Stimulated activated CD4-positive, alpha-beta T cell treated with anti-CD3 and anti-CD28 coated beads, Interleukin-4, amount 100 ng/mL, for 1 hour (primary cell): ENCODE results near the gene WNT6.

Experiments used
- DNase-seq: peaks from one replicate; pipeline ENCODE4 v3.0.0-alpha.2; 2020

Gene WNT6

GRCh38 chr2:218859556-218859987 lies at the start of gene WNT6:
WNT6 (plus strand) TSS chr2:218859805; CDS start chr2:218860038, 233 bp downstream.
- no peak for DNase-seq

DNA sequence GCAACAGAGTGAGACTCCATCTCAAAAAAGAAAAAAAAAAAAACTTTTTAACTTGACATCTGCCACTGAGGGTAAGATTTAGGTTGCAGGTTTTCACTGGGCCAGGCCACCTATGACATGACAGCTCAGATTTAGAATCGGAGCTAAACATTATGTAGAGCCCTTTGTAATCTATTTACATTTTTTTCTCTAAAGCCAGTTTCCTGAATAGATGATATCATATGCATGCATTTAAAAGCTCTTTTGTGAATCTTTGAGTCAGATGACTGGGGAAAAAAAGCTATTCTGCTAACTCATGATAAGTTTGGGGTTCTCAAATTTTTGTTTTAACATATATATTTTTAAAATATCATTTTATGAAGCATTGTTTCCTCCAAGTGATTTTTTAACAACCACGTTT lies 49.3 kb upstream of the WNT6 start:
- DNase-seq: no peak

GRCh38 chr2:218811382-218811781 lies 48.2 kb upstream of the WNT6 start:
- no peak for DNase-seq

DNA sequence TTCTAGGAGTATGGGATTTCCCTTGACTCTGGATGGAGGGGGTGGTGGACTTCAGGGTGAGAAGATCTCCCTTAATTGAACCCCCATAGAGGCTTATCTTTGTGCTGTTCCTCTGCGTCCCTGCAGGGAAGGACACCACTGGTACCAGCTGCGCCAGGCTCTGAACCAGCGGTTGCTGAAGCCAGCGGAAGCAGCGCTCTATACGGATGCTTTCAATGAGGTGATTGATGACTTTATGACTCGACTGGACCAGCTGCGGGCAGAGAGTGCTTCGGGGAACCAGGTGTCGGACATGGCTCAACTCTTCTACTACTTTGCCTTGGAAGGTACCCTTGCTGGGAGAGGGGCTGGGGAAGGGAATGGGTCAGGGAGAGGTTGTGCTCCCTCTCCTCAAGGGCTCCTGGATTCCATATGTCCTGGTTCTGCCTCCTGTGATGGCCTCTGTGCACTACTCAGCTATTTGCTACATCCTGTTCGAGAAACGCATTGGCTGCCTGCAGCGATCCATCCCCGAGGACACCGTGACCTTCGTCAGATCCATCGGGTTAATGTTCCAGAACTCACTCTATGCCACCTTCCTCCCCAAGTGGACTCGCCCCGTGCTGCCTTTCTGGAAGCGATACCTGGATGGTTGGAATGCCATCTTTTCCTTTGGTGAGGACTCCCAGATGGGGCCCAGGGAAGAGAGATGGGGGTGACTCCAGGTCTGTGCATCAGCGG lies 47.3 kb upstream of the WNT6 start:
- DNase-seq: no peak

- no peak for DNase-seq
Measured at GRCh38 chr2:218812861-218813260, 46.7 kb upstream of the WNT6 start.

DNA sequence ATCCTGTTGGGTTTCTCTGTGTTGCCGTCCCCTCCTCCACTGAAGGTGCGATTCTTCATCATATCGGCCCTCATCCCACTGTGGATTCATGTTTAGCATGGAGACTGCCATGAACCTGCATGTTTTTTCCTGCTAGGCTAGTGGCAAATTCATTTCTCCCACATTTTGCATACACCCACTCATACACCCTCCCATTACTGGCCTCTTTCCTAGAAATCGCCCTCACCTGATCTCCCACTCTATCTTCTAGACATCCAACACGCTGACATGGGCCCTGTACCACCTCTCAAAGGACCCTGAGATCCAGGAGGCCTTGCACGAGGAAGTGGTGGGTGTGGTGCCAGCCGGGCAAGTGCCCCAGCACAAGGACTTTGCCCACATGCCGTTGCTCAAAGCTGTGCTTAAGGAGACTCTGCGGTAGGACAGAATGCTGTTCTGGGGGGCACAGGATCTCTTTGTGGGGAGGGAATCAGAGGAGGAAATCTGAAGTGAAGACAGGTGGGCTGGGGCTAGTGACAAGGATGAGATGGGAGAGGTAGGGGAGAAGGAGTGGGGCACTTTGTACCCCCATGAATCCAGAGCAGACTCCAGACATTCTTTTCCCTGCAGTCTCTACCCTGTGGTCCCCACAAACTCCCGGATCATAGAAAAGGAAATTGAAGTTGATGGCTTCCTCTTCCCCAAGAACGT lies 45.7 kb upstream of the WNT6 start:
- no peak for DNase-seq

GRCh38 chr2:218814540-218815243 lies 44.9 kb upstream of the WNT6 start:
- DNase-seq: no peak

DNA sequence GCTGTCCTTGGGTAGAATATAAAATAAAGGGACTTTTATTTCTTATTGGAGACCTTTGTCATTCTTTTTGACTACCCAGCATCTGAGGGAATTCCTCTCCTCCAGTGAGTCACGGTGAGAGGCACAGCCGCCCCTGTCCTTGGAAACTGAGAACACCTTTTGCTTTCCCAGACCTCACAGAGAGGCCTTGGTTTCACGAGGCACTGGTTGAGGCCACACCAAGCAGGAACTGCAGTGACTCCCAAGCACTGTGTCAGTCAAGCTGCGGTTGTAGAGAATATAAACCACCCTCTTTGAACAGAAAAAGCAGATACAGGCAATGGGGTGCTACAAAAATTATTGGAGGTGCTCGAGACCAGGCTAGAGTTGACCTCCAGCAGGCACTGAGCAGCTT lies 44.4 kb upstream of the WNT6 start:
- no peak for DNase-seq

GRCh38 chr2:218815649-218816048 lies 44.0 kb upstream of the WNT6 start:
- DNase-seq: no peak

DNA sequence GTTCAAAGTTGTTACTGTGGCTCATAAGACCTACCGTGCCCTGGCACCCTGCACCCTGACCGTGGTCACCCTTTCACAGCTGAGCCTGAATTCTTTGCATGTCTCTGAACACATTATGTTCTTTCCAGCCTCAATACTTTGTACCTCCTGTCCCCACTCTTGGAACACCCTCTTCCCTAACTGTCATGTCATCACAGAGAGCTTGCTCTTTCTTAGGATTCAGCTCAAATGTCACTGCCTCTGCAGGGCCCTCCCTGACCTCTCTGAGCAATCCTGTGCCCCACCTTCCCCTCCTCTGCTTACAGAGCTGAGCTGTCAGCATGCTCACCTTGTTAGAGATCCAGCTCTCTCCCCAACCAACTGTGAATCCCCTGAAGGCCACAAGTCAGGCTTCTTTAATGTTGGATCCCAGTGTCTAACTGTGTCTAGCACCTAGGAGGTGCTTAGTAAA lies 43.0 kb upstream of the WNT6 start:
- no peak for DNase-seq

- DNase-seq: no peak
Measured at GRCh38 chr2:218819093-218819492, 40.5 kb upstream of the WNT6 start.

- DNase-seq: no peak
Measured at GRCh38 chr2:218820746-218821369, 38.7 kb upstream of the WNT6 start.

- DNase-seq: no peak
Measured at GRCh38 chr2:218821605-218822211, 37.9 kb upstream of the WNT6 start.

DNA sequence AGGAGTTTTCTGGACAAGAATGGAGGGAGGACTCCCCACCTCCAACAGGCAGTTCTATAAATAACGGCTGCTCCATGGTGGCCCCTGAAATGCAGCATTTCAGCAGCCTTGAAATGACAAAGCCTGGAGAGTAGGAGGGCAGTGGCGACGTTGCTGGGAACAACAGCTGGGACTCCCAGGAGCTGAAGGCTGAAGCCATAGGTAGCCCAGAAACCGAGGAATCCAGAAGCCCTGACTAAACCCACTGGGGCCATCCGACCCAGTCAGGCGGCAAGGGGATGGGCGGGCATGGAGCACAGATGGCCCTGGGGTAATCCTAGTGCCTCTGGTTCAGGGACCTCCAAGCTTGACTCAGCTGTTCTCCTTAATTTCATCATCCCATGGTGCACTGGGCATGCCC lies 37.0 kb upstream of the WNT6 start:
- DNase-seq: no peak

DNA sequence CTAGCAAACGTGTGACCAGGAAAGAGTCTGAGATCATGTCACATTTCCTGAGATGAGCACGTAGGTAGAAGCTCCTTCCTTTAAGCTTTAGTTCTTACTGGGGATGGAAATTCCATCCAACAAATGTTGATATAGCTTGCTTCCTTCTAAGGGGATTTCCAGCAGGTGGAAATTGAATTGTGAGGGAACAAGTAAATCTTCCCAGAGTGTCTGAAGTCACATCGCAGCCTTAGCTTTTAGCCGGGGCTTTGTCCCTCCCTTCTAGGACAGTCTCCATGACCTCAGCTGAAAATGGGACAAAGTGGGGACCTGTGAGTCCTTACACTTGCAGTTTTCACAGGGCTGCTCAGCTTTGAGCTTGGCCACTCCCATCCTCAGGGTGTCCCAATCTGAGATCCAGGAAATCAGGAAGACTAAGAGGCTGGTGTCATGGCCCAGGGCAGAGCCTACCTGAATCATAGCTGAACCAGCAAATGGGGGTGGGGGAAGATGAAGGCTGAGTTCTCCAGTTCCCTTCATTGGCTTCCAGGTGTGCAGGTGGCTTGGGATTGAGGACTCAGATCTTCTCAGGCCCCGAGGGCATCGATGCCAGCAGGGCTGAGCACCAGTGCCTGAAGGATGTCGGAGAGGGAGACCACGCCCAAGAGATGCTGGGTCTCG lies 36.3 kb upstream of the WNT6 start:
- no peak for DNase-seq

DNA sequence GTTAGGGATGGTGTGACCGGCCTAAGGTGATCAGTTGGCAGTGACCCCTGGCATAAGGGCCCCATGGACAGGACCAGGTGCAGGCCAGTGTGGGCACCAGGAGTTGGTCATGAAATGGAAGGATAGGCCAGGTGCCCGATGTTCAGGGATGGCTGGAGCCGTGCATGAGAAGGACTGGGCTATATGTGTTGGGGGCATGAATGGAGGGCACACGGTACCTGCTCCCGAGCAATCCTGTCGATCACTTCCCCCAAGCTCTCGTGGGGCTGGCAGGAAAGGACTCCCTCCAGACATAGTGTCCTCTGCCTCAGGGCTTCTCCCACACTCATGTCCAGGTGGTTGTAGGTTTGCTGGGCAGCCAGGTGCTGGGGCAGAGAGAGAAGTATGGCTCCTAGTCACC lies 35.6 kb upstream of the WNT6 start:
- DNase-seq: no peak

DNA sequence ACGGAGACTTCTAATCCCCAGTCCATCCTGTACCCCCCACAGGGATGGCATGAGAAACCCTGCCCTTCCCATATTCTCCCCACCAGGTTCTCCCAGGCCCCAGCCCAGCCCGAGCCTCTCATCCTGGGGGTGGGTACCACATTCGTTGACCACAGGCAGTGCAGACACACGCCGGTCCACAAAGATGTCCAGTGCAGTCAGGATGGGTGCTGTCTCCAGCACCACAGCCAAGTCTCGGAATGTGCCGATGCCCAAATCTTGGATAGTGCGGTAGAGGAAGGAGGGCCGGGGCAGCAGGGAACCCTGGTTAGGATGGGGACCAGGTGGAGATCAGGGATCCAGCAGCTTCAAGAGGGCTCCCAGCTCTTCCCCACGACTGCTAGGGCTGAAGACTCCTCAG lies 32.8 kb upstream of the WNT6 start:
- DNase-seq: no peak

DNA sequence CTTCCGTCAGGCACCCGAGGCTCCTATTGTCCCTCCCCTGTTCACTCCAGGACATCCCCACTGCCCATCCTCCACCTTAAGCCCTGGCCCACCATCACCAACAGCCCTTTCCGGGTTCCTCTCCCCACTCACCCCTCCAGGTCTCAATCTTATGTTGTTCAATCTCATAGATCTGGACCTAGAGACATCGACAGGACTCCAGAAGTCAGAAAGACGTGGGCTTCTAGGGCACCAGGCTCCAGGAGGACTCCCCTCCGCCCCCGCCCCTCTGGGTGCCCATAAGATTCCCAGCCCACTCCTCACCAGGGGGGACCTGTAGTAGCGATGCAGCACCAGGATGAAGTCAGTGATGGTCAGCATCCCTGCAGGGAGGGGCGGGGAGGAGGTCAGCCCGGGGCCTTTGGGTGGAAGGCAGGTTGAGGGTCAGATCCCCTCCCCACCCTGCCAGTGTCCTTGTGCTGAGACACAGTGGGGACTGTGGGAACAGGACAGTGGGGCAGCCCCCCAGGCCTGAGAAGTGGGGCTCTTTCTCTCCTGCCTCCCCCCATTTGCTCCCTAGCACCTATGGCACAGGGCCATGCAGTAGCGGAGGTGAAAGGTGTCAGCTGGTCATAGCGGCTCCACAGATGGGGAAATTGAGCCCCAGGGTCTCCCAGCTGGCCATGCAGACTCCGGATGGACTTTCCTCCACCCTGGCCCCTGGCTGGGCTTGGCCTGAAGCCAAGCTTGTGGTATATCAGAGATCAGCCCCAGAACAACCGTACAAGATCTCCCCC lies 31.7 kb upstream of the WNT6 start:
- no peak for DNase-seq

DNA sequence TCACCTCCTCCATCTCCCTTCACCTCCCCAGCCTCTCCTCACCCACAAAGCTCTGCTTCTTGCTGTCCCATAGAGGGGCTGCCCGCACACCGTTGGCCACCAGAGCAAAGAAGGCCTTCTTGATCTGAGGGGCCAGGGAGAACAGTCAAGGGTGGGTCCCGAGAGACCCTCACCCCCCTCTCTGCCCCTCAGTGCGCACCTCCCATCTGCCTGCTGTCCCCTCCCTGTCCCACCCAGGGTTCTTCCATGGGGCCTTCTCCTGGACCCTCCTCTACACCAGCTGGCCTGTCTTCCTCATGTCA lies 31.2 kb upstream of the WNT6 start:
- DNase-seq: no peak

GRCh38 chr2:218829868-218830451 lies 29.6 kb upstream of the WNT6 start:
- no peak for DNase-seq

DNA sequence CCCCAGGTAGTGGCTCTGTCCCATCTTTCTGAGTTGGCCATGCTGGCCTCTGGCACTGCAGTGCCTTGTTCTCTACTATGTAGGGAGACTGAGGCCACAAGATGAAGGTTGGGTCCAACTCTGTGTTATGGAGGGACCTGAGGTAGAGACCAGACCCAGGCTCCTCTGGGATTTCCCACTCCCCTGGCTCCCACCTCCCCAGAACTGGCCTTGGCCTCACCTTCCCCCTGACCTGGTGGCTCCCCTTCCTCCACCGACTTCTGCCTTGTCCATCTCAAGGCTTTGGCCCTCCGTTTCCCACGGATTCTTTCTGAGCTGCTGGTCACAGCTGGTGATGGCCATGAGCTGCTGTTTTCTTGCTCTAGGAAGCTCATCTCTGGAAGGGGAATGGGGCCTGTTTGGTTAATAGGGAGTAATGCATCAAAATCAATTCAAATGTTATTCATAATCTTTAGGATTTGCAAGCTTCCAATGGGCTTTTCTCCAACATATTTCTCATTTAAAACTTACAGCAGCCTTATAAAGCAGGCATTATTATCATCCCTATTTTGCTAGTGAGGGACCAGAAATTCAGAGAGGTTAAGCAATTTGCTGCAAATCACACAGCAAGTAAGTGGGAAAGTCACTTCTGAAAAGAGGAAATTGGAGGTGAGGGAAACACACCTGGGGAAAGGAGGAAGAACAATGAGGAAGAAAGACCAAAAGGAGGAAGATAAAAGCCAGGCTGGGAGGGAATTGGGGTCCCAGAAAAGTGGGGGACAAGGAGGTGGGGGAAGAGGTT lies 28.9 kb upstream of the WNT6 start:
- DNase-seq: no peak
